ENCODE results near the gene SLC22A3.

DNA sequence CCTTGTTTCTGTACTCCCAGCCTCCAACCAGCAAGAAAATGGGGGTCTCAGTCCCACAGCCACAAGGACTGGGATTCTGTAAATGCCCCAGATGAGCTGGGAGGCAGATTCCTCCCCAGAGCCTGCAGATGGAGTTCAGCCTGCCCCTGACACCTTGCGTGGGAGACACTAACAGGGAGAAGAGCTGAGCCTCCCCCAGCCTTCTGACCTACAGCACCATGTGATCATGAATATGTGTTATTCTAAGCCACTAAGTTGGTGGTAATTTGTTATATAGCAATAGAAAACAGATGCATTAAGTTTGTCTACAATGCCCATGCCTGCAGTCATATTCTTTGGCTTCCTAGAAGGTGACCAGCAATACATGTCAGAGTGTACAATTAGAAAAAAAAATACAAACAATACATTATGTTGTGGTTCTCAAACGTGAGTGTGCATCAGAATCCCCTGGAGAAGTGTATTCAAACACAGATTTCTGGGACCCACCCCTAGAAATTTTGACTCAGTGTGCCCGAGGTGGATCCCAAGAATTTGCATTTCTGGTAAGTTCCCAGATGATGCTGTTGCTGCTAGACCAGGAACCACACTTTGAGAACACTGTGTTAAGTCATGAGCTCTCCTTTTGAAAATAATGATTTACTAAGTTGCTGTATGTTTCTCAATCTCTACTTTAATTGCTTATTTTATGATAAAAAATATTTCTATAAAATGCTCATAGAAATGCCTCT is 39.9 kb downstream of the SLC22A3 start:
- TF ChIP-seq, protein P1, sequence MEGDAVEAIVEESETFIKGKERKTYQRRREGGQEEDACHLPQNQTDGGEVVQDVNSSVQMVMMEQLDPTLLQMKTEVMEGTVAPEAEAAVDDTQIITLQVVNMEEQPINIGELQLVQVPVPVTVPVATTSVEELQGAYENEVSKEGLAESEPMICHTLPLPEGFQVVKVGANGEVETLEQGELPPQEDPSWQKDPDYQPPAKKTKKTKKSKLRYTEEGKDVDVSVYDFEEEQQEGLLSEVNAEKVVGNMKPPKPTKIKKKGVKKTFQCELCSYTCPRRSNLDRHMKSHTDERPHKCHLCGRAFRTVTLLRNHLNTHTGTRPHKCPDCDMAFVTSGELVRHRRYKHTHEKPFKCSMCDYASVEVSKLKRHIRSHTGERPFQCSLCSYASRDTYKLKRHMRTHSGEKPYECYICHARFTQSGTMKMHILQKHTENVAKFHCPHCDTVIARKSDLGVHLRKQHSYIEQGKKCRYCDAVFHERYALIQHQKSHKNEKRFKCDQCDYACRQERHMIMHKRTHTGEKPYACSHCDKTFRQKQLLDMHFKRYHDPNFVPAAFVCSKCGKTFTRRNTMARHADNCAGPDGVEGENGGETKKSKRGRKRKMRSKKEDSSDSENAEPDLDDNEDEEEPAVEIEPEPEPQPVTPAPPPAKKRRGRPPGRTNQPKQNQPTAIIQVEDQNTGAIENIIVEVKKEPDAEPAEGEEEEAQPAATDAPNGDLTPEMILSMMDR (IDR thresholded peaks at IDR 0.05): no peak
- no peak for TF ChIP-seq POLR2AphosphoS5 (IDR thresholded peaks at IDR 0.05)

Data from stomach (tissue), 4 donors.